NCI-H226 (cell line): ENCODE measurements around the gene KRT9.
"Not testable (repeated sequence)": the region's sequence is repeated elsewhere in the genome, so short reads cannot be mapped to it uniquely, and the experiment has no call there.

Source experiments
- DNase-seq: peaks from one replicate; pipeline ENCODE4 v3.0.0-alpha.2; 2015

Gene KRT9, protein sequence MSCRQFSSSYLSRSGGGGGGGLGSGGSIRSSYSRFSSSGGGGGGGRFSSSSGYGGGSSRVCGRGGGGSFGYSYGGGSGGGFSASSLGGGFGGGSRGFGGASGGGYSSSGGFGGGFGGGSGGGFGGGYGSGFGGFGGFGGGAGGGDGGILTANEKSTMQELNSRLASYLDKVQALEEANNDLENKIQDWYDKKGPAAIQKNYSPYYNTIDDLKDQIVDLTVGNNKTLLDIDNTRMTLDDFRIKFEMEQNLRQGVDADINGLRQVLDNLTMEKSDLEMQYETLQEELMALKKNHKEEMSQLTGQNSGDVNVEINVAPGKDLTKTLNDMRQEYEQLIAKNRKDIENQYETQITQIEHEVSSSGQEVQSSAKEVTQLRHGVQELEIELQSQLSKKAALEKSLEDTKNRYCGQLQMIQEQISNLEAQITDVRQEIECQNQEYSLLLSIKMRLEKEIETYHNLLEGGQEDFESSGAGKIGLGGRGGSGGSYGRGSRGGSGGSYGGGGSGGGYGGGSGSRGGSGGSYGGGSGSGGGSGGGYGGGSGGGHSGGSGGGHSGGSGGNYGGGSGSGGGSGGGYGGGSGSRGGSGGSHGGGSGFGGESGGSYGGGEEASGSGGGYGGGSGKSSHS

DNA sequence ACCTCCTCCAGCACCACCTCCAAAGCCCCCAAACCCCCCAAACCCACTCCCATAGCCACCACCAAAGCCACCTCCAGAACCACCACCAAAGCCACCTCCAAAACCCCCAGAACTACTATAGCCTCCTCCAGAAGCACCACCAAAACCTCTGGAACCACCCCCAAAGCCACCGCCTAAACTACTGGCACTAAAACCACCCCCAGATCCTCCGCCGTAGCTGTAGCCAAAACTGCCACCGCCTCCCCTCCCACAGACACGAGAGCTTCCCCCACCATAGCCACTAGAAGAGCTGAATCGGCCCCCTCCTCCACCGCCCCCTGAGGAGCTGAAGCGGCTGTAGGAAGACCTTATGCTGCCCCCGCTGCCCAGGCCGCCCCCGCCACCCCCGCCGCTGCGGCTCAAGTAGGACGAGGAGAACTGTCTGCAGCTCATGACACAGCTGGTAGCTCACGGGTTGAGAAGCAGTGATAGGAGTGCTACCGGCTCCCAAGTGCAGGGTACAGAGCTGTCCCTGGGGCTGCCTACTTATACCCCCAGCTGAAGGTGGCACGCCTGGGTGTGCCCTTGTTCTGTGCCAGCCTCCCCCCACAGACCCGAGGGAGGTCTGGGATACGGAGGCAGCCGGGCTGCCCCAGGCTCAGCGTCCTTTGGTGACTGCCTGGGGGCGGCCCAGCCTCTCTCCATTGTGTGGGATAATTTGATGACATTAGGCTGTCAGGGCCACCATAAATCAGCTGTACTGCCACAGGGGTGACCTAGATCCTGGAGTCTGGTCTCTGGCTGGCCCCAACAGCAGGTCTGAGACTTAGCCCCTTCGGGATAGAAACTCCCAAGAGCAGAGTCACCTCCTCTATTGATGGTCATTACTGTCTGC lies at the start of gene KRT9:
Gene KRT9, minus strand, starts transcription at position 499 of the 874 bp plus-strand sequence. Its CDS starts 67 bp downstream, at position 432.
- no peak for DNase-seq

DNA sequence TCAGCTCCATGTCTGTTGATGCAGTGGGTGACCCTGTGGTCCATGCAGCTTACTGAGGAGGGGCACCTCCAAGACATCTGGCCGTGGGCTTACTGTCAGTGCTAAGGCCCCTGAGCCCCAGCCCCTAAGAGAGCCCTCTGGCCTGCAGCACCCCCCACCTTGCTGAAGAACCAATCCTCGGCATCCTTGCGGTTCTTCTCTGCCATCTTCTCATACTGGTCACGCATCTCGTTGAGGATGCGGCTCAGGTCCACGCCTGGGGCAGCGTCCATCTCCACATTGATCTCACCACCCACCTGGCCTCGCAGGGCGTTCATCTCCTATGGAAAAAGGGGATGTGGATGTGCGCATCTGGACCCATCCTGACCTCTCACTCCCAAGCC lies 49.6 kb upstream of the KRT9 start:
- not testable (repeated sequence) for DNase-seq

DNA sequence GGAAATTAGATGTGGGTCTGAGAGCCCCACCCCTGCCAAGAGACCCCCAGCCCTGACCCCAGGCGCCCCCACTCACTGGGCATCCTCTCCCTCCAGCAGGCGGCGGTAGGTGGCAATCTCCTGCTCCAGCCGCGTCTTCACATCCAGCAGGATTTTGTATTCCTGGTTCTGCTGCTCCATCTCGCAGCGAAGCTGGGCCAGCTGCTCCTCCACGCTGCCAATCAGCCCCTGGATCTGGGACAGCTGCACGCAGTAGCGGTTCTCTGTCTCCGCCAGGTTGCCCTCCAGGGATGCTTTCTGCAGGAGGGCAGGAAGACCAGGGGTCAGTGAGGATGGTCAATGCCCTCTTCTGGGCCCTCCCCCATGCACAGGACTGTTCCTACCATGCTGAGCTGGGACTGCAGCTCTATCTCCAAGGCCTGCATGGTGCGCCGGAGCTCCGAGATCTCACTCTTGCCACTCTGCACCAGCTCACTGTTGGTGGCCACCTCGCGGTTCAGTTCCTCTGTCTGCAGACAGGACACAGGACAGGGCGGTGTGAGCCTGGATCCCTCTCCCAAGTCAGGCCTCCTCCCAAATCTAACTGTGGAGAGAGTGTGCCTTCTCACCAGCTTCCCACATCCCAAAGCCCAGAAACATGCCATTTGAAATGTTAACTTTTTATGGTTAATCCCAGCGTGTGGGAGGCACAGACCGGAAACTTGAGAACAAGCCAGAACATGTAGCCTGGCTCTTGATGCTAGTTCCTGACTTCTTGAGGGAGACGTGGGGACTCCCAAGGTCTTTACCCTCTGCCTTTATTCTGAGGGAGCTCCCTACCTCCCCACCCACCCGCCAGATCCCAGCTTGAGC lies 49.0 kb upstream of the KRT9 start:
- no peak for DNase-seq

DNA sequence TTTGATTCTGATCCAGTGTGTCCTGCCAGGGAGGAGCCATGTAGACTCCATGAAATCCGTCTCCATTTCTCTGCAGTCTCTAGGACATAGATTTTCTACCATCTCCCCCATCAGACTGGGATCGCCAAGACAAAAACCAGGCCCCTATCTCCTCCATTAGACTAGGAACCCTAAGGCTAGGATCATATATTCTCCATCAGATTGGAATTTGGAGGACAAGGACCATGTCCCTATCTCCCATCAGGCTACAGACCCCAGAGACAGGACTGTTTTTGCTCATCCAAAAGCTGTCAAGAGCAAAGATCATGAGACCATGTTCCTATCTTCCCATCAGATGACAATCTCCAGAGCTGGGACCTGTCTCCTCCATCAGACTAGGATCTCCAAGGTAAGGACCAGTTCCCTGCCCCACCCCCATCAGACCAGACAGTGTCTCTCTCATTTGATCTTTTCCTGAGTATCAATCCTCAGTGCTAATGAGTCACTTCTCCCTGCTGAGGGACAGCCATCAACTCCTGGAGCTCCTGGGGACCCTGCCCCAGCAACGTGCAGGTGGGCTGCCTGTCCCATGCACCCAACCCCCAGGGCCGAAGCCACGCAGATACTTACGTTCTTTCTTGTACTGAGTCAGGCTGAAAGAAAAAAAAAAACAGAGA lies 48.2 kb upstream of the KRT9 start:
- DNase-seq = not testable (repeated sequence)

DNA sequence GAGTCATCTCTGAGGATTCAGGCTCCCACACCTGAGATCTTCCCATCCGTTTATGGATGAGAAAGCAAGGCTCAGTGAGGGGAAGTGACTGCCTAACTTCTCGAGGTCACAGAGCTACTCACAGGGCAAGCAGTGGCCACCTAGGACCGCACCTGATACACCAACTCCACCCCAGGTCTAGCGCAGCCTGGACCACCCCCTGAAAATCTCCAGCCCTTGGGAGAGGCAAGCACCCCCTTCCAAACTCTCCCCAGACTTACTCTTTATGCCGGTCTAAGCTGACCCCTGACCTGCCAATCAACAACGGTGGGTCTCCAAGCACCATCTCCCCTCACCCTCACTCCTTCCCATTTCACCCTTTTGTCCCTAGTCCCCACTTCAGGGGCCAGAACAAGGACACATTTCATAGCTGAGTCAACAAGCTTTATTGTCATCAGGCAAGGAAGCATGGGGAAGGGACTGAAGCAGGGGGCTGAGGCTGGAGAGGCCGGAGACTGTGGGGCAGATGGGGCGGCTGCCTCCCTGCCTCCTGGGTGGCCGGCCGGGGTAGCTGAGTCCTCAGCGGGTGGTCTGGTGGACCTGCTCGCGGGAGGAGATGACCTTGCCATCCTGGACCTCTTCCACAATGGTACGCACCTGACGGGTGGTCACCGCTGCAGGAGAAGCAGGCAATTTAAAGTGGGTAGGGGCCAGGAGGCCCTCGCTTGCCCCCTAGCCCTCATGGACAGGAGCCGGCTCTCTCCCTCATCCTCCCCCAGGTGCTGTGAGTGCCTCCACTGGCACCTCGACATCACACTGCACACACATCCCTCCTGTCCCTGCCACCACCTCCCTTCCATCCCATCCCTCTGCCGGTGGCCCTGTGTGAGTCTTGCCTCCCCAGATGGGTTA lies 47.4 kb upstream of the KRT9 start:
- no peak for DNase-seq

DNA sequence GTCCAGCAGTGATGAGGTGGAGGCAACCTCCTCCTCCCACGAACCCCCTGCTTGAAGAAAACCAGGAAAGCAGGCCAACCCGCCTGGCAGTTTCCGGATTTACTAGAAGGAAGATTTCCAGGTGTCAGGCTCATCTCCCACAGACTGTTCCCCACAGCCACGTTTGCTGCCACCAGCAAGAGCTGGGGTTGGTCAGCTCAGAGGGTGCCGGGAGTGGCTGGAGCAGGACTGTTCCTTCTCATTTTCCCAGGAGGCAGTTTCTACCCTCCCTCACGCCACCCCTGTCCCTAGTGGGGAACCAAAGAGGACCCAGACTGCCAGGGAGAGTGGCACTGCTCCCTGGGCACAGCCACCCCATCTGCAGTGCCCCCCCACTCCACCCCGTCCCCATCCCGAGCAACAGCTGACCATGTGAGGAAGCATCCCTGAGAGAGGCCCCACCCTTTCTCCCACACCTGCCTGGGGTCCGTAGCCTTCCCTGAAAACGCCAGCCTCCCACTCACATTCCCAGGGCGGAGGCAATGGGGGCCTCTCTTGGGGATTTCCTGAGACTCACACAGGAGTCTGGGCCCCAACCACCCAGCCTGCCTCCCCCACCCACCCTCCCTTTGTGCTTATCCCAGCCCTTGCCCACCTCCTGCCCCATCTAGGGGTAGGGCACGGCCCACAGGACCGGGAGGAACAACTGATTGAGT lies 46.6 kb upstream of the KRT9 start:
- peak; percentile 46 for DNase-seq

DNA sequence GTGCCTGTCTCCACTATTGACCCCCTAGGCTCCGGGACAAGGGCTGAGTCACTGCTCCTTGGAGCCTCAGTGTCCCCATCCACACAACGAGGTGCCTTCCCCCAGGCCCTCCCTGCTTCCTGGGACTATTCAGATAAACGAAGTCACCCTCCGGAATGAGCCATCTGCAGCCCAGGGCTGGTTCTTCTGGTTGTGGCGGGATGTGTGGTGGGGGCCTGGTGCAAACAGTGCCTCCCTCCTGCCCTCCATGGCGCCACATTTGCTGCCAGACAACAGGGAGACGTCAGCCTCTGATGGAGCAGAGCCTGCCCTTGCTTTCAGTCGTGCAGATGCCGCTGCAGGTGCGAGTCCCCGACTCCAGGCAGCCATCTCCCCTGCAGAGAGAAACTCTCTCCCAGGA lies 45.8 kb upstream of the KRT9 start:
- DNase-seq = no peak

DNA sequence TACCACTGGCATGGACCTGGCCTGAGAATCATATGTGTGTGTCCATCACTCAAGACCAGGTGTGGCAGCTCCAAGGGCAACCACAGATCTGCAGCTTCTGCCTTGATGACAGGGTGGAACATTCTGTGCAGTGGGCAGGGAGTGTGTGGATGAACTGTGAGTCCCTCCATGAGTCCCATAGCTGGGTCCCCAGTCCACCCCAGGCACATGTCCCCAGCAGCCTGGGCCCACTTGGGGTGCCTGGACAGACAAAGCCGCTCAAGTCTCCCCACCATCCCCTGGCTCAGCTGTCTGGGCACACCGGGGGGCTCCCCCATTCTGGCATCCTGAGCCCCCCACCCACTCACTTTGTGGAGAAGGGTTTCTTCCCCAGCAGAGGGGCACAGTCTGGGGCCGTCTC lies 45.3 kb upstream of the KRT9 start:
- no peak for DNase-seq

DNA sequence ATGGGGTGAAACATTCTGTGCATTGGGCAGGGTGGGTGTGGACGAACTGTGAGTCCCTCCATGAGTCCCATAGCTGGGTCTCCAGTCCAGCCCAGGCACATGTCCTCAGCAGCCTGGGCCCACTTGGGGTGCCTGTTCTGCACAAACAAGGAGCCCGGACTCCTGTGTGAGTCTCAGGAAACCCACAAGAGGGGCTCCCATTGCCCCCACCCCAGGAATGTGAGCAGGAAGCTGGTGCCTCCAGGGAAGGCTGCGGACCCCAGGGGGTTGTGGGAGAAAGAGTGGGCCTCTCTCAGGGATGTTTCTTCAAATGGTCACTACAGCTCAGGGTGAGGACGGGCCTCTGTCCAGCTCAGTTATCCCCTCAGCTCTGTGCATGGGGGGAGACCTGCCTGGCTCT lies 44.6 kb upstream of the KRT9 start:
- not testable (repeated sequence) for DNase-seq

DNA sequence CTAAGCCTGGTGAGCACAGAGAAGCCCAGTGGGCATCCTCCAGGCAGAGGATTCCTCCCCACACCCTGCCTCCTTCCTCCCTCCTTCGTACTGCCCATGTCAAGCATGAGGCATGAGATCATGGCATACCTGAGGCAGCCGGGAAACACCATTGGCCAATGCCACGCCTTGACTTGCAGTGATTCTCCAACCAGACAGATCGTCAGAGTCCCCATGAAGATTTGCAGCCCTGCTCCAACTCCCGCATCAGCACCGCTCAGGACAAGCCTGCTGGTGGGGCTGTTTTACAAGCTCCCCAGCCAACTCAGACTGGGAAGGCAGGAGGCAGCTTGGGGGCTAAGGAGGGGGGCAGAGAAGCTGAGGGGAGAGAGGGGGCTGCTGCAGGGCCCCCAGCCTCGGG lies 43.6 kb upstream of the KRT9 start:
- peak; percentile 90 for DNase-seq

DNA sequence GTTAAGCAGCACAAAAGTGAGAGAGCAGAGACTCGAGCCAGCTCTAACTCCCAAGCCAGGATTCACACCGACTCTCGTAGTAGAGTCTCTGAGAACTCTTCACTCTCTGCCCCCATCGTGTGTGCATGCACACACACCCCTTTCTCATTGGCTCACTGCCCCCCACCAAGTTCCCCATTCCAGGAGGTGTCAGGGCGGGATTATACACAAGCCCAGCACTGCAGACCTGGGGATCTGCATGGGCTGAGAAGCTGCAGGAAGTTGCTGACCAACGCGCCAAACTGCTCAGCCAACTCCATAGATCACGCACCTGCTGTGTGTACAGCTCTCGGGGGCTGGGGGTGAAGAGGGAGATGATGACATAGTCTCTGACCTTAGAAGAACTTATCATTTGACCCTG lies 42.9 kb upstream of the KRT9 start:
- not testable (repeated sequence) for DNase-seq

DNA sequence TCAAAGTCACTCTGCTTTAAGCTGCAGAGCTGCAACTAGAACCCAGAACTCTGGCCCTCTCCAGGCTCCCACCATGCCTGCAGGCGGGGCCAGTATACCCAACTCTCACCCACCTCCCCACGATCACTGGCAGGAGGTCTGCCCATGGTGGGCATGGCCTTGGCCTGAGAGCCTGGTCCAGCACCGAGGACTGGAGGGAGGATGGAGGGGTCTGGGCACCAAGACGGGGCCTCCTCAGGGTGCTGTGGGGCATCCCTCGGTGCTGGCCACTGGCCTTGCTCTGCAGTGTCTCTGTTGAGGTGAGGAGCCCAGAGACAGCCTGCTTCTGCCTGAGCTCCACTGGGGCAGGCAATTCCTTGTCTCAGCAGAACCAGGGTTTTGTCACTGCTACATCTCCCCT lies 42.2 kb upstream of the KRT9 start:
- no peak for DNase-seq

DNA sequence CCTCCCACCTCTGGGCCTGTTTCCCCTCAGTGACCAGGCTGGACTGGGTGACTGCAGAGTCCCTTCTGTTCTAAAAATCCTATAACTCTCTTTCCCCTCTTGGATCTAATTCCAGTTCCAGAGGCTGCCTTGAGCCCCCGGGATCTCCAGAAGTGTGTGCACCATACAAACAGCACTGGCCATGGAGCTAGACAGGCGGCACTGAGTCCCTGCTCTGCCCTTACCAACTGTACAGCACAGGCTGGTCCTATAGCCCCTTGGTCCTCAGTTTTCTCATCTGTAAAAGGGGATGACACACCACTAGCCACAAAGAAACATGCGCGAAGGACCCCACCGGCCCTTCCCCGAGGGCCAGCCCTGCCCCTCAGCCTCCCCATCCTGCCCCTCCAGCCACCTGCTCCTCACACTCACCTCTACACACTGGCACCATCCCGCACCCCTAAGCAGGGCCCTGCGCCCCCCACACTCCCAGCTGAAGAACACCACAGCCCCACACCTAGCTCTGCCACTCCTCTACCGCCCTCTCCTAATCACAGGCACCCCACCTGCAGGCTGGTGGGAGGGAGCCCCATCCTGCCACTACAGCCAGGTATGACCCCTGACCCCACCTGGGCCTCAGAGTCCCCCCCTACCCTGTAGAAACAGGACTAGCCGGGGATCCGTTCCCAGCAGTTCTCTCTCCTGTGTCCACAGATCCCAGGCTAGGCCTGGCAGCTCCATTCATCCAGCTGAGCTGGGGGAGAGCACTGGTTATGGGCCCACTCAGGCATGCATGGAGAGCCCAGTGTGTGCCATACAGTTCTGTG lies 41.6 kb upstream of the KRT9 start:
- DNase-seq = no peak

DNA sequence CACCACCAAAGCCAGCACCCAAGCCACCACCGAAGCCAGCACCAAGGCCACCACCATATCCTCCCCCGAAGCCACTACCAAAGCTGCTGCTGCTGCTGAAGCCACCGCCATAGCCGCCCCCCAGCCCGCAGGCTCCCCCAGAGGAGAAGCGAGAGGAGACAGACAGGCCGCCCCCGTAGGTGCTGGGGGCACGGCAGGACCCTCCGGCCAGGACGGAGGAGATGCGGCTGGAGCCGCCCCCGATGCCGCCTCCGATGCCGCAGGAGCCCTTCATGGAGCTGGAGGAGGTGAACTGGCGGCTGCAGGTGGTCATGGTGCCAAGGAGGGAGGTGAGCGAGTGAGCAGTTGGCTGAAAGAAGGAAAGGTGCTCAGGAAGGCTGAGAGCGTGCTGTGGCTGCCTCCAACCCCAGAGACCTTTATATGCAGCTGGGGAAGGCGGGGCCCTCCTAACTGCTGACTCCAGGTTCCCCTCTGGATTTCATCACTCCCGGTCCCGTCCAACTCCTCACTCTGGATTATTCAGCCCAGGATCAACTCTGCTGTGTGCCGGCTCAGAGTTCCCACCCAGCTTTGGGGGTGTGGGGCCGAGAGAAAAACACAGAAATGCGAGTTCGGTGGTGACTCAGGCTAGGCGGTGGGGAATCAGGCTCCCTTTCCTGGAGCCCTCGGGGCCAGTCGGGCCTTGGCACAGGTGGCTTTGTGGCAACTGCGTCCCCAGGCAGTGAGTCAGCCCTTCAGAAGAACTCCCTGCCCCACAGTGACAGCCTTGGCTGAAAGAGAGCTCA lies 40.7 kb upstream of the KRT9 start, which contains the start of gene KRT16:
Gene KRT16, minus strand, starts transcription at position 392 of the 785 bp plus-strand sequence. Its CDS starts 79 bp downstream, at position 313.
- DNase-seq = peak; percentile 47

DNA sequence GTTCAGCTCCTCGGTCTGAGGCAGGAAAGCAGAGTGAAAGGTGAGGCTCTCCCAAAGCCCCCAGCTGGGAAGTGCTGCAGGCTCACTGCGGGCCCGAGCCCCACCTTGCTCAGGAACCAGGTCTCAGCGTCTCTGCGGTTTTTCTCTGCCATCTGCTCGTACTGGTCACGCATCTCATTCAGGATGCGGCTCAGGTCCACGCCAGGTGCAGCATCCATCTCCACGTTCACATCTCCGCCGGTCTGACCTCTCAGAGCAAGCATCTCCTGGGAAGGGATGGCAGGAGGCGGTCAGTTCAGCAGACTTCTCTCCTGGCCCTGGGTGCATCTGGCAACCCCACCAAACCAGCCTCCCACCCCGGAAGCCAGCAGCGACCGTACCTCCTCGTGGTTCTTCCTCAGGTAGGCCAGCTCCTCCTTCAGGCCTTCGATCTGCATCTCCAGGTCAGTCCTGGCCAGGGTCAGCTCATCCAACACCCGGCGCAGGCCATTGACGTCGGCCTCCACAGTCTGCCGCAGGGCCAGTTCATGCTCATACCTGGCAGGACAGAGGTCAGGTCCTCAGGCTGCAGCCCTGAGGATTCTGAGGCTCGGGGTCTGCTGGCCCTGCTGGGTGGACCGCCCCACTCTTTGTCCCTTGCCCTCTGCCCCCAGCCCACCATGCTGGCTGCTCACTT lies 39.2 kb upstream of the KRT9 start:
- DNase-seq = no peak

DNA sequence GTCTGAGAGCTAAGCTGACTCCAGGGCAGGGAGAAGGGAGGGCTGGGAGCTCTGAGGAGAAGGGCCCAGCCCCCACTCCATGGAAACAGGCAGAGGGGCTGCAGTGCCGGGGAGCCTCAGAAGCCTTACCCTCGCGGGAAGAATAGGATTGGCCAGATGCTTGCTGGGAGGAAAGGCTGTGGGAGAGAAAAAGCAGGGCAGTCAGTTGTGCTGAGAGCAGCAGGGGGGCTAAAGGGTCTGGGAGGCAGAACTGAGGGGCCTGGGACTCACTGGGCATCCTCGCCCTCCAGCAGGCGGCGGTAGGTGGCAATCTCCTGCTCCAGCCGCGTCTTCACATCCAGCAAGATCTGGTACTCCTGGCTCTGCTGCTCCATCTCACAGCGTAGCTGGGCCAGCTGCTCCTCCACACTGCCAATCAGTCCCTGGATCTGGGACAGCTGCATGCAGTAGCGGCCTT lies 38.2 kb upstream of the KRT9 start:
- not testable (repeated sequence) for DNase-seq

DNA sequence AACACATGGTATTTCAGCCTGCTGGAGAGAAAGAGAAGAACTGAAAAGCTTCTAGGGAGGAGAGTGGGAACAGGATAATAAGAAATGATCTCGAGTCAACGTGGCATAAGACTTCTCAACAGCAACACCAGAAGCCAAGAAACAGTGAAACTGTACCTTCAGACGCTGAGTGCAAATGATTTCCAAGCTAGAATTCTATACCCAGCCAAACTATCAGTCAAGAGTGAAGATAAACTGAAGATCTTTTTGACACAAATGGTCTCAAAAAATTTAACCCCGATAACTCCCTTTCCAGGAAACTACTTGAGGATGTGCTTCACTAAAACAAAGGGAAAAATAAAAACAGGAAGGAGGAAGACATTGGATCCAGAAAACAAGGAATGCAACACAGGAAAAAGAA lies 35.1 kb upstream of the KRT9 start:
- DNase-seq = not testable (repeated sequence)

DNA sequence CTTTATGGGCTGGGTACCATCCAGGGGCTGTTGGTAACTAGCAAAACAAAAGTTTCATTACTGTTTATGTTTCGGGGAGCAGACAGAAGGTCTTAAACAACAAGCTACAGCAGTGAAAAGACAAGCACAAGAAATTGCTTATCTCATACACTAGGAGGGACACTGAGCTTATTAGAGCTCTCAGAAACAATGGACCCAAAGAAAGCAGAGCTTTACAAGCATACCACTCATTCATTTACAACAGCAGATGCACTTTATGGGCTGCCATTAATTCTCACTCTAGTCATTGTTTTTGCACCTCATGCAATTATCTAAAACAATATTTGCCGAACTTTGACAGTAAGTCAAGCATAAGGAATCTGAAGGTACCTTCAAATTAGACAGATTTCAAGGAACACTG lies 30.7 kb upstream of the KRT9 start:
- no peak for DNase-seq
